OCI-LY7 (cell line): ENCODE results near the gene IL17RE. TPM values are rescaled to one million over a fixed set of nuclear protein-coding genes. Genes with fewer than 3 reads are reported as not detected.

ENCODE experiments used
- BruUV-seq: library from RNA; stranded (reverse); fragments of 400-500 nt; replicated peaks from 2 replicates; lab custom pipeline; 2021; lab: Mats Ljungman, UMichigan
- CTCF ChIA-PET: fragments of 300-600 bp; sonication (Branson Sonifier 250); formaldehyde crosslinking; loops from one replicate; lab custom pipeline; 2022; ENCODE audit warnings: antibody characterized with exemption; ENCODE audit not compliant: unreplicated experiment; lab: Charles Lee
- POLR2A ChIA-PET: fragments of 300-600 bp; sonication (Branson Sonifier 250); formaldehyde crosslinking; loops from one replicate; lab custom pipeline; 2022; ENCODE audit warnings: antibody characterized with exemption; lab: Charles Lee
- DNase-seq: peaks from one replicate; pipeline ENCODE4 v3.0.0-alpha.2; 2015; ENCODE audit warnings: low spot score
- H2AFZ ChIP-seq: fragments of 200-600 bp; sonication (generic), shearing (Covaris generic); 2 replicates; pipeline ENCODE4 v1.6.1; 2014; ENCODE audit warnings: mild to moderate bottlenecking, antibody characterized with exemption, low read length, moderate library complexity
- H3K27ac ChIP-seq: fragments of 200-600 bp; sonication (generic); 2 replicates; pipeline ENCODE4 v1.5.1; 2014; ENCODE audit warnings: mixed run types, low read depth, mild to moderate bottlenecking, moderate library complexity, low read length, inconsistent platforms; ENCODE audit not compliant: poor library complexity, severe bottlenecking
- H3K36me3 ChIP-seq: fragments of 200-600 bp; sonication (generic); 2 replicates; pipeline ENCODE4 v1.6.1; 2014; ENCODE audit warnings: mild to moderate bottlenecking, antibody characterized with exemption, low read length, moderate library complexity, mixed read lengths; ENCODE audit not compliant: insufficient read depth
- H3K4me1 ChIP-seq: fragments of 200-600 bp; sonication (generic); 2 replicates; pipeline ENCODE4 v1.5.1; 2014; ENCODE audit warnings: mild to moderate bottlenecking, low read length; ENCODE audit not compliant: insufficient read depth, poor library complexity, severe bottlenecking
- H3K4me2 ChIP-seq: fragments of 200-600 bp; sonication (generic); 2 replicates; pipeline ENCODE4 v1.6.1; 2014; ENCODE audit warnings: mild to moderate bottlenecking, low read length
- H3K4me3 ChIP-seq: fragments of 200-600 bp; sonication (generic); 2 replicates; pipeline ENCODE4 v1.5.1; 2014; ENCODE audit warnings: mild to moderate bottlenecking, low read depth, low read length; ENCODE audit not compliant: poor library complexity, severe bottlenecking
- H3K79me2 ChIP-seq: fragments of 200-600 bp; sonication (generic); 2 replicates; pipeline ENCODE4 v1.6.1; 2016; ENCODE audit warnings: low read depth, mild to moderate bottlenecking, low read length, moderate library complexity, mixed read lengths; ENCODE audit not compliant: insufficient read depth
- H3K9me2 ChIP-seq: fragments of 200-600 bp; sonication (generic); 2 replicates; pipeline ENCODE4 v1.6.1; 2016; ENCODE audit warnings: mild to moderate bottlenecking, low read length, mixed read lengths; ENCODE audit not compliant: insufficient read depth
- H3K9me3 ChIP-seq: fragments of 200-600 bp; sonication (generic); 2 replicates; pipeline ENCODE4 v1.6.1; 2014; ENCODE audit warnings: mild to moderate bottlenecking, mixed run types, low read length, mixed read lengths
- H4K20me1 ChIP-seq: fragments of 200-600 bp; sonication (generic); 2 replicates; pipeline ENCODE4 v1.6.1; 2014; ENCODE audit warnings: mild to moderate bottlenecking, antibody characterized with exemption, low read length, moderate library complexity, mixed read lengths; ENCODE audit not compliant: insufficient read depth
- EZH2phosphoT487 ChIP-seq: fragments of 200-600 bp; sonication (generic); IDR thresholded peaks from 2 replicates; pipeline ENCODE4 v1.6.1; 2018; ENCODE audit warnings: low read depth, borderline replicate concordance, mild to moderate bottlenecking, mixed run types, antibody characterized with exemption, low read length, moderate library complexity, mixed read lengths
- intact Hi-C: fragments of 100-400 bp; cut with micrococcal nuclease; formaldehyde crosslinking; loops from one replicate; pipeline ENCODE4 v1.10.0; 2022; ENCODE audit not compliant: unreplicated experiment
- total RNA-seq, 2 experiments: library from RNA; depleted of rRNA in 1 of 2; stranded (reverse); fragments of >200 nt in 1 of 2; shearing (Covaris generic) in 1 of 2; gene quantifications; 2 replicates each; pipeline ENCODE4 v1.2.3, GENCODE V29; 2014 to 2022
- TF ChIP-seq, protein P1 (sequence below): fragments of 200-600 bp; sonication (generic); conservative IDR thresholded peaks from 2 replicates; pipeline ENCODE4 v1.5.1; 2014; ENCODE audit warnings: mild to moderate bottlenecking, antibody characterized with exemption, low read length, moderate library complexity, mixed read lengths

Gene IL17RE
- total RNA-seq, 2 experiments from 2014 or later = 0.06 to 1.1 TPM

DNA sequence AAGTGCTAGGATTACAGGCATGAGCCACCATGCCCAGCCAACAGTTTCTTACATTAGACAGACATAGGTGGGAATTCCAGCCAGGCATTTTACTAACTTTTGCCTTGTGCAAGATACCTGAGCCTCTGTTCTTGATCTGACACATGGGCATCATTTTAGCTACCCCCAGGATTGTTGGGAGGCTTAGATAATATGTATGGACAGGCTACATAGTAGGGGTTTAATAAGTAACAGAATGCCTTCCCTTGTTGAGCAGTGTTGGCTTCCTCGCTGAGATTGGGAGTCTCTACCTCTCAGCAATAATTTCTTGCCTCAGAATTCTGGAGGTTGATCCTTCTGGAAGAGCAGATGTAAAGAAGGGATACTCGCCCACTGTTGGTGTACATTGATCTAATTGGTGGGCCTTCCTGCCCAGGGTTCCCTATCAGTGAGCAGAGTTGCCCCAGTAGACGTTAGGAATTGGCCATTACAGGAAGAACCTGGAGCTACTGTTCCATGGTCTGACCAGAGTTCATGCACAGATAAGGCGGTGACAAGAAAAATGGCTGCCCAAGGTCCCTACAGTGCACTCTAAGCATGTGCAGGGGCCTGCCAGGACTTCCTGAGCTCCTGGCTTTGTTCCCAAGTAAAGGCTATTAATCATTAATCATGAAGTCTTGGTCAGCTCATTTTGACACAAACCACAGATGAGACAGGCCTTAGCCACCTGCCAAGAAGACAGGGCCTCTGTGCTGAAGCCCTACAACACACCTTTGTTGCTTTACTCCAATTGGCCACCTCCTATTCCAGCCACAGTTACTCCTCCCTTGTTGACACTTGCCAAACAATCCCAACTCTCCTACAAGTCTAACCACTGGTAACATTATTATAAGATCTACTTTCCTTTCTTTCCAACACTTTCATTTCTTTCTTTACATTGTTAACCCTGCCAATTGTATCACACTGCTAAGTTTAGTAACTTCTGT lies 5.0 kb upstream of the IL17RE start:
- peaks cover 16% of the 10 kb centered on the region; the same call in 1 of the 2 replicates for H3K79me2 ChIP-seq
- intact Hi-C loops = no loop called here
- TF ChIP-seq, protein P1, sequence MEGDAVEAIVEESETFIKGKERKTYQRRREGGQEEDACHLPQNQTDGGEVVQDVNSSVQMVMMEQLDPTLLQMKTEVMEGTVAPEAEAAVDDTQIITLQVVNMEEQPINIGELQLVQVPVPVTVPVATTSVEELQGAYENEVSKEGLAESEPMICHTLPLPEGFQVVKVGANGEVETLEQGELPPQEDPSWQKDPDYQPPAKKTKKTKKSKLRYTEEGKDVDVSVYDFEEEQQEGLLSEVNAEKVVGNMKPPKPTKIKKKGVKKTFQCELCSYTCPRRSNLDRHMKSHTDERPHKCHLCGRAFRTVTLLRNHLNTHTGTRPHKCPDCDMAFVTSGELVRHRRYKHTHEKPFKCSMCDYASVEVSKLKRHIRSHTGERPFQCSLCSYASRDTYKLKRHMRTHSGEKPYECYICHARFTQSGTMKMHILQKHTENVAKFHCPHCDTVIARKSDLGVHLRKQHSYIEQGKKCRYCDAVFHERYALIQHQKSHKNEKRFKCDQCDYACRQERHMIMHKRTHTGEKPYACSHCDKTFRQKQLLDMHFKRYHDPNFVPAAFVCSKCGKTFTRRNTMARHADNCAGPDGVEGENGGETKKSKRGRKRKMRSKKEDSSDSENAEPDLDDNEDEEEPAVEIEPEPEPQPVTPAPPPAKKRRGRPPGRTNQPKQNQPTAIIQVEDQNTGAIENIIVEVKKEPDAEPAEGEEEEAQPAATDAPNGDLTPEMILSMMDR = no peak
- no peak for TF ChIP-seq EZH2phosphoT487
- H3K4me3 ChIP-seq = no peak overlapping the region
- POLR2A ChIA-PET = interaction anchor here (0.5 to 0.6 kb wide), 3 partner anchors 15 to 602 kb away, joined by 3 to 8 read pairs (median 5); no protein-coding TSS in a partner anchor
- no peak overlapping the region for H3K27ac ChIP-seq
- H4K20me1 ChIP-seq = no peaks in the 10 kb centered on the region
- no TSS peak for BruUV-seq
- DNase-seq = no peak
- H3K4me1 ChIP-seq = peaks cover 7% of the 10 kb centered on the region
- H3K36me3 ChIP-seq = peaks cover 36% of the 10 kb centered on the region
- H2AFZ ChIP-seq = no peak overlapping the region
- H3K4me2 ChIP-seq = no peak overlapping the region
- CTCF ChIA-PET = no interaction called here
- H3K9me3 ChIP-seq = no peaks in the 10 kb centered on the region
- H3K9me2 ChIP-seq = no peaks in the 10 kb centered on the region

DNA sequence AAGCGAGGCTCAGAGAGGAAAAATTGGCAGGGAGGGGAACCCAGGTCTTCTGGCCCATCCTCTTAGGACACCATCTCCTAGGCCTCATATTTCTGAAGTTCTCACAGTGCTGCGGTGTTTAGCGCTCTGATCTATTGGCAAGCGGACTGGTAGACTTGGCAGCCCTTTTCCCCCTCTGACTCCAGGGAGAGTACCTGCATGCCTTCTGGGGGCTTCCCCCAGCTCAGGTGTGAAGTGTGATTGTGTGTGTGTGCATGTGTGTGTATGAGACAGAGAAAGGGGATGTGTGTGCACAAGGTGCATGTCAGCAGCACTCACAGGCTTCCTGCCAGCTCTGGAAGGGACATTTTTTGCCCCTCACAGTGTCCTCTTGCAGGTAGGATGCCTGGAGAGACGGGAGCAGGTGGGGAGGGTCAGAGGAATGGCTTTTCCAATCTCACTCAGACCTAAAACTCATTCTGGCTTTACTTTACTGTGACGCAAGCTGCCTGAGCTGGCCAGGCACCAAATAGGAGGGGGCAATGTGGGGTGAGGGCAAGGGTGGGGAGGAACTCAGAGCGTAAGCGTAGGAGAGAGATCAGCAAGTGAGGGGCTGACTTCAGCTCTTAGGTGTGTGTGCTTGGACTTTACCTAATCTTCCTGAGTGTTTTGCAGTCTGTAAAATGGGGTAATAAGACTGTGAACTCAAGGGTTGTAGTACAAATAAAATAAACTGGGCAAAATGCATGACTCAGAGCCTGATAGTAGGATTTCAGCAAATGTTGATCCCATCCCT lies 4.0 kb upstream of the IL17RE start:
- intact Hi-C loops = no loop called here
- POLR2A ChIA-PET = interaction anchor here (0.5 to 0.6 kb wide), 2 partner anchors 394 to 601 kb away, joined by 3 to 5 read pairs; no protein-coding TSS in a partner anchor

More for the DNA sequence above, 4.0 kb upstream of the IL17RE start:
- DNase-seq = no peak
- H3K36me3 ChIP-seq = peaks cover 26% of the 10 kb centered on the region
- H3K4me3 ChIP-seq = no peak overlapping the region
- CTCF ChIA-PET = no interaction called here
- no peaks in the 10 kb centered on the region for H4K20me1 ChIP-seq
- H3K4me2 ChIP-seq = no peak overlapping the region
- TF ChIP-seq, protein P1 = no peak
- no peak for TF ChIP-seq EZH2phosphoT487
- BruUV-seq = no TSS peak
- peaks cover 7% of the 10 kb centered on the region for H3K4me1 ChIP-seq
- H3K27ac ChIP-seq = no peak overlapping the region
- no peaks in the 10 kb centered on the region for H3K9me2 ChIP-seq
- peaks cover 6% of the 10 kb centered on the region; the same call in 1 of the 2 replicates for H3K79me2 ChIP-seq
- H3K9me3 ChIP-seq = no peaks in the 10 kb centered on the region
- no peak overlapping the region for H2AFZ ChIP-seq
